BE2C (cell line): ENCODE measurements around the gene CD22.

Experiments used
- DNase-seq: peaks from one replicate; pipeline ENCODE4 v3.0.0-alpha.2; 2020
- H3K27me3 ChIP-seq: fragments of 250-450 bp; sonication (Bioruptor Pico); 2 replicates; pipeline ENCODE4 v1.5.1; 2020; ENCODE audit warnings: mild to moderate bottlenecking
- H3K36me3 ChIP-seq: fragments of 250-450 bp; sonication (Bioruptor Pico); 2 replicates; pipeline ENCODE4 v1.5.1; 2020; ENCODE audit warnings: mild to moderate bottlenecking
- H3K4me1 ChIP-seq: fragments of 250-450 bp; sonication (Bioruptor Pico); 2 replicates; pipeline ENCODE4 v1.5.1; 2020
- H3K4me3 ChIP-seq: 2 replicates; pipeline ENCODE4 v1.5.1; 2011; ENCODE audit warnings: low read depth, low read length
- H3K9me3 ChIP-seq: fragments of 250-450 bp; sonication (Bioruptor Pico); 2 replicates; pipeline ENCODE4 v1.5.1; 2020
- CTCF ChIP-seq: IDR thresholded peaks from 2 replicates; pipeline ENCODE4 v1.5.1; 2012; ENCODE audit warnings: mild to moderate bottlenecking, low read depth, low read length

CD22 gene

GRCh38 chr19:35291259-35291658 lies 37.7 kb upstream of the CD22 start:
- DNase-seq, result no peak
- no peaks in the 10 kb centered on the region for H3K9me3 ChIP-seq
- no peaks in the 10 kb centered on the region for H3K36me3 ChIP-seq
- H3K27me3 ChIP-seq, result peaks cover 41% of the 10 kb centered on the region
- TF ChIP-seq CTCF, result no peak
- H3K4me1 ChIP-seq, result no peaks in the 10 kb centered on the region
- no peak overlapping the region for H3K4me3 ChIP-seq

GRCh38 chr19:35291916-35292315 lies 37.1 kb upstream of the CD22 start, which contains the start of gene MAG:
TSS of gene MAG (plus strand) at chr19:35292161. CDS start at chr19:35295409, 3,248 bp downstream.
- DNase-seq, result no peak
- Histone ChIP-seq H3K36me3 (no peaks in the 10 kb centered on the region), H3K4me1 (no peaks in the 10 kb centered on the region), H3K27me3 (peaks cover 41% of the 10 kb centered on the region), H3K9me3 (no peaks in the 10 kb centered on the region), H3K4me3 (no peak within 1 kb of the TSS)
- TF ChIP-seq CTCF, result no peak

GRCh38 chr19:35292421-35293362 lies 36.3 kb upstream of the CD22 start:
- DNase-seq, result no peak
- H3K4me1 ChIP-seq, result no peaks in the 10 kb centered on the region
- H3K27me3 ChIP-seq, result peaks cover 41% of the 10 kb centered on the region
- no peak overlapping the region for H3K4me3 ChIP-seq
- no peak for TF ChIP-seq CTCF
- no peaks in the 10 kb centered on the region for H3K9me3 ChIP-seq
- H3K36me3 ChIP-seq, result no peaks in the 10 kb centered on the region

- no peaks in the 10 kb centered on the region for H3K36me3 ChIP-seq
- no peak for TF ChIP-seq CTCF
- H3K4me3 ChIP-seq, result no peak overlapping the region
- peaks cover under 1% of the 10 kb centered on the region; the same call in 1 of the 2 replicates for H3K9me3 ChIP-seq
- no peak for DNase-seq
- no peaks in the 10 kb centered on the region for H3K4me1 ChIP-seq
- peaks cover 41% of the 10 kb centered on the region for H3K27me3 ChIP-seq
These were observed 35.6 kb upstream of the CD22 start for GRCh38 chr19:35293363-35293739.

GRCh38 chr19:35293808-35294207 lies 35.2 kb upstream of the CD22 start:
- no peak for TF ChIP-seq CTCF
- no peak overlapping the region for H3K4me3 ChIP-seq
- H3K4me1 ChIP-seq, result no peaks in the 10 kb centered on the region
- peaks cover 5% of the 10 kb centered on the region for H3K9me3 ChIP-seq
- H3K27me3 ChIP-seq, result peaks cover 41% of the 10 kb centered on the region
- no peak for DNase-seq
- no peaks in the 10 kb centered on the region for H3K36me3 ChIP-seq

GRCh38 chr19:35294328-35294727 lies 34.7 kb upstream of the CD22 start:
- peaks cover 41% of the 10 kb centered on the region for H3K27me3 ChIP-seq
- H3K36me3 ChIP-seq, result no peaks in the 10 kb centered on the region
- no peak overlapping the region for H3K4me3 ChIP-seq
- no peak for DNase-seq
- peaks cover 7% of the 10 kb centered on the region for H3K9me3 ChIP-seq
- TF ChIP-seq CTCF, result no peak
- no peaks in the 10 kb centered on the region for H3K4me1 ChIP-seq
